Effector CD8-positive, alpha-beta T cell (primary cell): ENCODE measurements around the gene PALLD.

ENCODE experiments used
- DNase-seq: peaks from one replicate; lab custom pipeline; 2025; lab: John Stamatoyannopoulos, UW

The PALLD gene

GRCh38 chr4:168647646-168648375 is 151.0 kb downstream of the PALLD start:
- no peak for DNase-seq

- DNase-seq, result no peak
Observed at GRCh38 chr4:168648494-168648893, 151.6 kb downstream of the PALLD start.

DNA sequence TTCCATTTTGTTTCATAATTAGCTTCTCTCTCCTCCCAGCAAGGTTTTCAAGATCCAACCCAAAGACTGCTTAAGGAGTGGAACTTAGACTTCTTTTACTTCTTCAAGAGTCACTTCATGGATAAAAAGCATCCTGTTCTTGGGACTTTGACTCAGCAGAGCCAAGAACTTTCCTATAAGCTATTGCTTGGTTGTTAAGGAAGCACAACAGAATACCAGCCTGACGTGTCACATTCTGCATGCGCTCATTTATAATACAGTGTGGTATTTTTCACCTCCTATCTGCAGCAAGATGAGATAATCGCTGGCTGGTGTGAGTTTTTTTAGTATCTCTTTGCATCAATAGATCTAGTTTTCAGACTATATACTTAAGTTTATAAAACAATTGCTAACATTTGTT is 152.1 kb downstream of the PALLD start:
- DNase-seq, result no peak

DNA sequence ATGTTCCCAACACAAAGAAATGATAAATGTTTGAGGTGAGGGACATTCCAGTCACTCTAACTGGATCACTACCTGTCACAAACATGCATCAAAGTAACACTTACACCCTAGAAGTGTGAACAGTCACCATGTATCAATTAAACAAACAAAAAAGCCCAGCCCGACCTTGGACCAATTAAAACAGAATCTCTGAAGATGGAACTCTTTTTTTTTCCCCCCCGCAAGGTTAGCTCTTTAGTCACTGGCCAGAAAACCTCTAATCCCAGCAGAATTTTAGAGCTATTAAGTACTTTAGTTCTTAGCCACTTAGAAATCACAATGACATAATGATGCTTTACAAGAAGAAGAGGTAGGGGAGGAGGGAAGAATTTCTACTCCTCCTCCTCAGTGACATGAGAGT is 154.5 kb downstream of the PALLD start:
- DNase-seq, result no peak

DNA sequence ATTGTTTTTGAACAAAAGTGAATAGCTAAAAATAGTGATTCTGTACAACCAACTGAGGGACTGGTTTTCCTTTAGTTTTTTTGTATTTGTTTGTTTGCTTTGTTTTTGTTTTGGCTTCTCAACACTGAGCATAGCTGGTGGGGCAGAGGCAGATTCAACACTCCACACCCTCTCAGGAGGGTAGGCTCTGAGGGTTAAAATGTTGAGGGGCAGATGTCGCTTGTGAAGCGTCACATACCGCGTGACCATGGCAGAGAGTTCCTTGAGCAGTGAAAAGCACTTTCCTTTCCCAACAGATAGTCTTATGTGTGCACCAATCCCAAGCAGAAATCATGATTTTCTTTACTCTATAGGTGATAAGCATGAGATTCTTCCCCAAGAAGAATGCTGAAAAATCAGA is 155.0 kb downstream of the PALLD start:
- no peak for DNase-seq

DNA sequence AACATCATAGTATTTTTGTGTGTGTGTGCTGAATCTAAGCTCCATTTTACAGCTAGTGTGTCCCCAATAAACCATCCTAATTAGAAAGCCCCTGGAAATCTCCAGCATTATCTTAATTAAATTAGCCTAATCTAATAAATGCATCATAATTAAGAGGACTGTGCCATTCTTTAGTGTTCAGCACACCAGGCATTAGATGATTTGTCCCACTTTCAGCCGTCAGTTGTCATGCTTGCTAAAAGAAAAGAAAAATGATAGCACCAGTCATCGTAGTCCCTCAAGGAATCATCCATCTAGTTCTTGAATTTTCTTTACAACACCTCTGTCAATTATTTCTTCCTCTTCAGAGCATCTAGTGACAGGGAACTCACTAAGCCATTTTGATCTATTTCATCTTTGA is 155.9 kb downstream of the PALLD start:
- DNase-seq, result no peak

DNA sequence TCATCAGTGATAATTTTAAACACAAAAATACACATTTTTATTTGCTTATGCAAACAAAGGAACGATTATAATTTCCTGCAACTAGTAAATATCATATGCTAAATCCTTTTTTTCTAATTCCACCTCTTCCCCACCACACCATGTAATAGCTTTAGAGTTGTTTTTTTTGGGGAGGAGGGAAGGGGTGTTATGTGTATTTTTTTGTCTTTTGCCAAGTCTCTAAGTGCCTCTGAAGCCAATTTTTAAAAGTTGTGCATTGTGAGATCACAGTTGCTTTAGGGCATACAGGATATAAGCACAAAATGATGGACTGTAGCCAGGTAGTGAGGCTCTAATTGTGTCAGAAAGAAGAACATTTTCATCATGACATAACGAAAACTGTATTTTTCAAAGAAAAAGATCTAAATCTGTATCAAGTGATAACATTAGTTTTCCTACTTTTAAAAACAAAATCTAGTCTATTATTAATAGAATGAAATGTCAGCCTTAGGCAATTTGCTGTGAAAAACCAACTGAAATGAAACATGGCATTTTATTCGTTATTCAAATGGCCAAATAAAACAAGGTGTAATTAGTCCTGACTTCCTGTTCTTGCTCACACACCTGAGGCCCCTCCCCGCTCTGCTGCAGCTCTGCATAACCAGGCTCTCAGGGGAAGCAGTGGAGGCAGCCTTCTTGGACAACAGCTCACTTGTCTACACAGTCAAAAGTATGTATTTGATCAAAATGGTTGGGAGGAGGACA is 157.4 kb downstream of the PALLD start:
- no peak for DNase-seq

- DNase-seq, result no peak
Observed at GRCh38 chr4:168654848-168655174, 158.0 kb downstream of the PALLD start.

- no peak for DNase-seq
Observed at GRCh38 chr4:168655182-168655581, 158.3 kb downstream of the PALLD start.

DNA sequence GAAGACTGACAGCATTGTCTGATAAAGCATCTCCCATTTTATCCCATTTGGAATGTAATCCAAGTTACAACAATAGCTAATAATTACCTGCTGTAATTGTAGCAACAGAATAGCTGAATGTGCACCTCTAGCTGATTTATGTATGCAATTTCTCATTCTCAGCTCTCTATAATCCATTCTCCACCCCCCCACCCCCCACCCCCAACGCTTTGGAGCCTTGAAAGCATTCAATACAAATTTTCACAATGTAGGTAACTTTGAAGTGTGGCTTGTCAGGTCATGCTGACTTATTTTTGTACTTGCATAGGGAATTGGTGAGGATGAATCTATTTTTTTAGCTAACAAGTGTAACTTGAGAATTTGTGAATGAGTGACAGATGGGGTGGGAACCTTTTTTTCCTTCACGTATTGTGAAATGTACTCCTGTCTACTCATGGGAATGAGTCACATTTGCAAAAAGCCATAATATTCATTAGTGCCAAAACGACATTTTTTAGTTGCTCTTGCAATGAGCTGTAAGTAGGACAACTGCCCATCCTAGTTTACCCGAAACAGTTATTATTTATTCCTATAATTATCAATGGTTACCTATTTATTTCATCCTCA is 159.3 kb downstream of the PALLD start:
- DNase-seq, result no peak

DNA sequence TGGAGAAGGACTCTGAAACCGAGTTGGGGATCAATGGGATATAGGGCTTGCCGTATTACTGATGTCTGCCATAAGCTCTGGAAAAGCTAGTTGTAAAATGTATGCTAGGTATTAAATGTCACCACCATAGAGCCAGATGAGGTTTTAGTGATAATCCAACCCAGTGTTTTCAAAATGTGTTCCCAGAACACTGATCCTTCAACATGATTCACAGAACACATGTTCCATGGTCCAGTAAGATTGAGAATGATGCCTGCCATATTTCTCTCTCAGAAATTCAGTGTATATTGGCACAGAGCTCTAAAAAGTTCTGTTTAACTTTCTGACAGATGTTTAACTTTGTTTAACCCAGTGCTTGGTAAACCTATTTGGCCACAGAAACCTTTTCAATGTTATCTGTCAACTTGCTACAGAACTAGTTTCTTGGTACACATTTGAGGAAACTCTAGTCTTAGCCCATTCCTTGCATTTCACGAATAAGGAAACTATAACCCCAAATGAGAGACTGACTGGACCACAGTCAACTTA is 160.2 kb downstream of the PALLD start:
- DNase-seq, result no peak

- DNase-seq, result no peak
Observed at GRCh38 chr4:168658751-168659150, 161.9 kb downstream of the PALLD start.

- no peak for DNase-seq
Observed at GRCh38 chr4:168659741-168660465, 163.1 kb downstream of the PALLD start.

- DNase-seq, result no peak
Observed at GRCh38 chr4:168662297-168662984, 165.6 kb downstream of the PALLD start.

GRCh38 chr4:168664242-168664891 is 167.5 kb downstream of the PALLD start:
- no peak for DNase-seq

DNA sequence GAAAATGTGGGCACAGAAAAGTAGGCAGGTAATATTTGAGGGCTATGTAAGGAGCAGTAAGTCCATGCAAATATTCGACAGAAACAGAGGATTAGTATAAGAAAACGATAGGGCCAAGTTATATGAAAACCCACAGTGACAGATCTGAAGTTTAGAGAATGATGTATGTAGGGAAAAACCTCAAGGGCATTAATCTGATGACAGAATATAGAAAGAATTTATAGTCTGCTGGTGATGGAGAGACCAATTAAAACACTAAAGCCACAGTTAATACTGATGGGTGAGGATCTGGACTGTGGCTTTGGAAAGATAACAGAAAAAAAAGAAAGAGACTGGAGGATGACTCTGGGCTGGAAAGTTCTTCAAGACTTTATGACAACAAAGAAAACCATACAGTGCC is 169.7 kb downstream of the PALLD start:
- no peak for DNase-seq

DNA sequence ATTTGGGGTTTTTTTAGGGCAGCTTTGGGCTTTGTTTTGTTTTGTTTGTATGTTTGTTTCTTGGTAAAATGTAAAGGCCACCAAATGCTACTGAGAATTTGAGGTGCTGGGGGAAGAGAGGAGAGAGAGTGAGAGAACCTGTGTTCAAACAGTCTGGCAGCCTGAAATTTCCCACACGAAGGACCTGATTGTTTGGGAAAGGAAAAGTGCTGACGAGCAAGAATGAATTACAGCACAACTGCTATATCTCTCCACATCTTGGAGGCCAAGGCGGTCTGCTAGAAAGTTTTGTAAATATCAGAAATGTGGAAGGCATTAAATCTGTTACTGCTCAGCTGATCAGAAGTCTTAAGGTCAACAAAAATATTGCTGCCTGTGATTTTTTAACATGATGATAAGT is 170.5 kb downstream of the PALLD start:
- no peak for DNase-seq

- DNase-seq, result no peak
Observed at GRCh38 chr4:168667921-168668320, 171.1 kb downstream of the PALLD start.

DNA sequence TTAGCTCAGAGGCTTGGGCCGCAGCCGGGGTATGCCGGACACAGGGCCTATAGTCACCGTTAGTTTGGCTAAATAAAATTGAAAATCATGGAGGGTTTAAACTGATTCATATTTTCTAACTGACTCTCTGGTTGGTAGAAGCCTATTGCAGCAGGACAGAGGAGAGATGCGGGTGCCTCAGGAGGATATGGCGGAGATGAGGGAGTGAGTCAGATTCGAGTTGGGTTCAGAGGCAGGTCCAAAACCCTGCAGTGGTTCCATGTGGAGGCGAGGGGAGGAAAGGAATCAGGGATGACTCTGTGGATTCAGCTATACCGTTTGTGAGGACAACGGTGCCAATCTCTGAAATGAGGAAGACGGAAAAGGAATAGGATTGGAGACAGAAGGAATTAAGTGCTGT is 176.6 kb downstream of the PALLD start:
- DNase-seq, result no peak

- no peak for DNase-seq
Observed at GRCh38 chr4:168674077-168674747, 177.4 kb downstream of the PALLD start.

GRCh38 chr4:168674866-168675265 is 178.0 kb downstream of the PALLD start:
- DNase-seq, result no peak
